CD14-positive monocyte (primary cell): ENCODE measurements around the gene SYNDIG1L. TPM values are rescaled to one million over a fixed set of nuclear protein-coding genes. Genes with fewer than 3 reads are reported as not detected.

ENCODE experiments used
- DNase-seq, 3 donors: peaks; one replicate each; pipeline ENCODE4 v3.0.0-alpha.2; 2011 to 2022
- H2AFZ ChIP-seq: 2 replicates; pipeline ENCODE4 v1.6.0; 2012; ENCODE audit warnings: mild to moderate bottlenecking, low read depth, low read length, inconsistent platforms; ENCODE audit not compliant: insufficient read depth, poor library complexity, severe bottlenecking
- H3K27ac ChIP-seq, 2 donors: 1 replicate in 1 of 2; 2 replicates in 1 of 2; pipeline ENCODE4 v1.5.1; 2012 to 2013; ENCODE audit warnings: low read length in 2 of 2, control low read depth in 1 of 2, inconsistent platforms in 1 of 2, low read depth in 1 of 2, mild to moderate bottlenecking in 1 of 2
- H3K27me3 ChIP-seq, 2 donors: one replicate each; pipeline versions ENCODE4 v1.6.0 to v1.6.1; 2011 to 2013; ENCODE audit warnings: low read length in 2 of 2; ENCODE audit not compliant: control insufficient read depth in 2 of 2, insufficient read depth in 2 of 2
- H3K36me3 ChIP-seq, 2 donors: replicated peaks in 1 of 2; 1 replicate in 1 of 2; 2 replicates in 1 of 2; pipeline versions ENCODE4 v1.5.1 to v1.6.1; 2012 to 2013; ENCODE audit warnings: low read length in 2 of 2, control low read depth in 1 of 2, inconsistent platforms in 1 of 2, mild to moderate bottlenecking in 1 of 2; ENCODE audit not compliant: insufficient read depth in 2 of 2, control insufficient read depth in 1 of 2
- H3K4me1 ChIP-seq, 2 donors: 1 replicate in 1 of 2; 2 replicates in 1 of 2; pipeline versions ENCODE4 v1.5.1 to v1.6.1; 2012 to 2013; ENCODE audit warnings: low read length in 2 of 2, control low read depth in 1 of 2, inconsistent platforms in 1 of 2, mild to moderate bottlenecking in 1 of 2, moderate library complexity in 1 of 2; ENCODE audit not compliant: insufficient read depth in 2 of 2, control insufficient read depth in 1 of 2
- H3K4me2 ChIP-seq: replicated peaks from 2 replicates; pipeline ENCODE3; 2012; ENCODE audit warnings: low read length, moderate library complexity, mild to moderate bottlenecking; ENCODE audit not compliant: poor library complexity, severe bottlenecking; ENCODE audit errors: extremely low read depth
- H3K4me3 ChIP-seq, 3 experiments: fragments of 200-600 bp in 1 of 3; sonication (generic) in 1 of 3; replicated peaks in 1 of 3; 1 replicate in 2 of 3; 2 replicates in 1 of 3; pipeline ENCODE4 v1.5.1; 2011 to 2013; ENCODE audit warnings: low read length in 3 of 3, mild to moderate bottlenecking in 3 of 3, control low read depth in 2 of 3, low read depth in 2 of 3, inconsistent platforms in 1 of 3, moderate library complexity in 1 of 3
- H3K79me2 ChIP-seq: 2 replicates; pipeline ENCODE4 v1.6.0; 2012; ENCODE audit warnings: mild to moderate bottlenecking, control low read depth, inconsistent platforms, low read length, moderate library complexity; ENCODE audit not compliant: insufficient read depth
- H3K9ac ChIP-seq: 2 replicates; pipeline ENCODE4 v1.6.0; 2017; ENCODE audit warnings: low read length, mild to moderate bottlenecking; ENCODE audit not compliant: insufficient read depth, poor library complexity, severe bottlenecking
- H3K9me3 ChIP-seq, 2 donors: replicated peaks in 1 of 2; 1 replicate in 1 of 2; 2 replicates in 1 of 2; pipeline versions ENCODE4 v1.5.1 to v1.6.1; 2012 to 2013; ENCODE audit warnings: low read length in 2 of 2, control low read depth in 1 of 2; ENCODE audit not compliant: control insufficient read depth in 1 of 2, insufficient read depth in 1 of 2
- H4K20me1 ChIP-seq: 2 replicates; pipeline ENCODE4 v1.6.0; 2012; ENCODE audit warnings: mild to moderate bottlenecking, low read length, control low read depth, moderate library complexity; ENCODE audit not compliant: insufficient read depth
- H3K27ac Mint-ChIP-seq, 7 donors: one replicate each; pipeline ENCODE4 v1.8.0; 2020; ENCODE audit warnings: mild to moderate bottlenecking in 7 of 7, mixed read lengths in 7 of 7, moderate library complexity in 6 of 7, inconsistent platforms in 2 of 7
- H3K27me3 Mint-ChIP-seq, 3 donors: one replicate each; pipeline ENCODE4 v1.8.0; 2021 to 2022; ENCODE audit warnings: low read depth in 3 of 3, mild to moderate bottlenecking in 3 of 3, mixed read lengths in 3 of 3, moderate library complexity in 3 of 3, inconsistent platforms in 1 of 3
- H3K36me3 Mint-ChIP-seq, 2 donors: one replicate each; pipeline ENCODE4 v1.8.0; 2020; ENCODE audit warnings: mixed read lengths in 2 of 2, inconsistent platforms in 1 of 2, mild to moderate bottlenecking in 1 of 2
- H3K4me1 Mint-ChIP-seq: one replicate; pipeline ENCODE4 v1.8.0; 2020; ENCODE audit warnings: mild to moderate bottlenecking, mixed read lengths
- H3K4me3 Mint-ChIP-seq, 2 donors: one replicate each; pipeline ENCODE4 v1.8.0; 2020; ENCODE audit warnings: mild to moderate bottlenecking in 2 of 2, mixed read lengths in 2 of 2, moderate library complexity in 1 of 2
- H3K9me3 Mint-ChIP-seq, 7 donors: one replicate each; pipeline ENCODE4 v1.8.0; 2020 to 2022; ENCODE audit warnings: mixed read lengths in 7 of 7, mild to moderate bottlenecking in 6 of 7, moderate library complexity in 6 of 7, inconsistent platforms in 2 of 7
- CTCF ChIP-seq: fragments of 200-600 bp; IDR thresholded peaks from one replicate; pipeline ENCODE4 v1.8.0; 2022; ENCODE audit warnings: antibody characterized with exemption, mild to moderate bottlenecking
- WGBS: methylation state at CpG from one replicate; pipeline ENCODE4 v1.1.5; 2013; ENCODE audit warnings: missing lambda C conversion rate; ENCODE audit not compliant: insufficient coverage; 5-methylcytosine and 5-hydroxymethylcytosine counted together
- intact Hi-C, 2 donors: fragments of 100-400 bp; cut with micrococcal nuclease; formaldehyde crosslinking; loops; one replicate each; pipeline versions ENCODE4 v1.15.0 to v1.15.1; 2023
- polyA plus RNA-seq, 3 donors: library from polyadenylated mRNA; depleted of rRNA in 1 of 3; unstranded in 2 of 3; stranded (reverse) in 1 of 3; fragments of 300-500 nt in 2 of 3; fragments of >200 nt in 1 of 3; fragmentation: Illumina TruSeq in 2 of 3; gene quantifications; 1 replicate in 2 of 3; 2 replicates in 1 of 3; pipeline ENCODE4 v1.2.3, GENCODE V29; 2012 to 2021

The SYNDIG1L gene
- polyA plus RNA-seq, 3 donors, result not detected

GRCh38 chr14:74403619-74404417, 22.2 kb downstream of the SYNDIG1L start:
- Histone ChIP-seq H3K36me3 (no peaks in the 10 kb centered on the region), H3K4me1 (peaks cover 21 to 22% of the 10 kb centered on the region in 2 donors), H3K9me3 (no peaks in the 10 kb centered on the region), H3K27me3 (no peaks in the 10 kb centered on the region), H3K27ac (no peak overlapping the region), H3K4me2 (no peak overlapping the region), H2AFZ (no peak overlapping the region), H3K9ac (no peak overlapping the region), H3K4me3 (no peak overlapping the region), H4K20me1 (no peaks in the 10 kb centered on the region), H3K79me2 (no peaks in the 10 kb centered on the region)
- no peak overlapping the region for H3K4me3 Mint-ChIP-seq
- peaks cover 24% of the 10 kb centered on the region for H3K4me1 Mint-ChIP-seq
- H3K9me3 Mint-ChIP-seq, result no peaks in the 10 kb centered on the region
- peak overlapping the region in 1 of 7 donors; percentile 20 for H3K27ac Mint-ChIP-seq
- peaks cover 7 to 10% (median 9%) of the 10 kb centered on the region in 3 donors for H3K27me3 Mint-ChIP-seq
- 98% methylated on average over 6 of the region's 12 CpGs for whole genome bisulfite sequencing
- DNase-seq, result no peak
- no peaks in the 10 kb centered on the region for H3K36me3 Mint-ChIP-seq
- TF ChIP-seq CTCF, result no peak
- intact Hi-C loops, result no loop called here

GRCh38 chr14:74402401-74403251, 23.4 kb downstream of the SYNDIG1L start:
- Mint-ChIP-seq H3K4me3 (peak overlapping the region; percentile 58 to 84), H3K36me3 (no peaks in the 10 kb centered on the region), H3K27ac (peak overlapping the region in 5 of 7 donors; percentile 10 to 75 (median 28)), H3K27me3 (peaks cover 9 to 10% (median 9%) of the 10 kb centered on the region in 3 donors), H3K9me3 (no peaks in the 10 kb centered on the region), H3K4me1 (peaks cover 24% of the 10 kb centered on the region)
- H3K9me3 ChIP-seq, result no peaks in the 10 kb centered on the region
- H3K27ac ChIP-seq, result peak overlapping the region in 1 of 2 donors; percentile 48
- peak overlapping the region in 1 of 3 experiments; percentile 59 for H3K4me3 ChIP-seq
- H3K9ac ChIP-seq, result peak overlapping the region; percentile 41
- H3K4me2 ChIP-seq, result peak overlapping the region; percentile 66
- intact Hi-C loops, result no loop called here
- WGBS, result 0% methylated on average over 6 of the region's 10 CpGs
- TF ChIP-seq CTCF, result no peak
- peak overlapping the region; percentile 86 for H2AFZ ChIP-seq
- no peaks in the 10 kb centered on the region for H3K27me3 ChIP-seq
- no peaks in the 10 kb centered on the region for H3K36me3 ChIP-seq
- H4K20me1 ChIP-seq, result no peaks in the 10 kb centered on the region
- no peak for DNase-seq
- H3K4me1 ChIP-seq, result peaks cover 21 to 22% of the 10 kb centered on the region in 2 donors
- H3K79me2 ChIP-seq, result no peaks in the 10 kb centered on the region
